Amniotic stem cell (primary cell): ENCODE results near the gene ITPRID2.

Experiments
- DNase-seq: peaks from one replicate; lab custom pipeline; 2025; lab: John Stamatoyannopoulos, UW

The ITPRID2 gene

DNA sequence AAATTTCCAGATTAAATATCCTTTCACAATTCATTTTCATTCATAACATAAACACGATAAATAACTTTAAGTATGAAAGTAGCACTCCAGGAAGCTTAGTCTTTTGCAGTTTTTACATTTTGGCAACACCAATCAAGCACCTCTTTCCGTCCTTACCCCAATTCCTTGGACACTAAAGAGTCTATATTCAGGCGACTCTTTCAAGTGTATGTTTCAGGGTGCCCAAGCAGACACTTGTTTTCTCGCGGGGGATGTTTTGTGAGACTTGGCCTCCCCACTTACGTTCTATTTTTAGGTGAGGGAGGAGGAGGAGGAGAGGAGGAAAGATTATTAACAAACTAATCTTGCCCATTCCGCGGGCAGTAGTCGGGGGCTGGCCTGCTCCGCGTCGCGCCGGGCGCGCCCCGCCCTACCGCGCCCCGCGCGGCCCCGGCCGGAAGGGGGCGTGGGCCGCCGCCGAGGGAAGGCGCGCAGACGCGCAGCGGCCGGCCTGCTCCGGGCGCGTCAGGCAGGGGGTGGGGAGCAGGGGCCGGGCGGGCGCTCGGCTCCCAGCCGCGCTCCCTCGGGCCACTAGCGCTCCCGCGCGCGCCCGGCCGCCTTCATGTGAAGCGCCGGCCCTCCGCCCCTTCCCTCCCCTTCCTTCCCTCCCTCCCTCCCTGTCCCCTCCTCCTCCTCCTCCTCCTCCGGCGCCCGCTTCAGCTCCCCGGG, at the start of gene ITPRID2:
ITPRID2 (plus strand) TSS at position 473 of the 708 bp plus-strand sequence. CDS start 337 bp downstream, outside the sequence.
- DNase-seq, result peak; percentile 83

DNA sequence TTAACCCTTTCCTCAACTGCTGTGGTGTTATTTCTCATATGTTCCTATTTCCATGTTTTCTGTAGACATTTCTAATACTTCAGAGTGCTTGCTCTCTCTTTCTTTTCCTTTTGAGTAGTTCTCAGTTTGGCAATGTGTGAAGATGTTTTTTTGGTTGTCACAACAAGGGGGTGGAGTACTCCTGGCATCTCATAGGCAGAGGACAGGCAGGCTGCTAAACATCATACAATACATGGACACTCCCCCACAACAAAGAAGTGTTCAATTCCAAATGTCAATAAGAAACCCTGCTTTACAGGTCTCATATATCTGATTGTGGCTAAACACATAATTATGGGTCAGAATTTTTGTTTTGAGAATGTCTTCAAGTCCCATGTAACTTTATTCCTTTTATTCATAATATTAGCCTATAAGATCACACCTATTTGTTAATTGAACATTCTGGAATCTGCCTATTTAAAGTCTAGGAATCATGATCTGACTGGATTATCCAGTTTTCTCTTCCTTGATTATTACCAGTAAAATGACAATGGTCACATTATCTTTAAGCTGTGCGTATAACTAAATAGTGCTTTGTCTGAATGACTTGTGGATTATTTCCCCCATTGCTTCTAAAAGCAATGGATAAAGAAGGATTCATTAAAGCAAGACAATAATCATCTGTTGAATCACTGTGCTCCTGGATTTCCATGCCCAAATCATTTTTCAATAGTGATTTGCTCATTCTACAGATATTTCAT, 46.8 kb upstream of the ITPRID2 start:
- DNase-seq, result no peak

DNA sequence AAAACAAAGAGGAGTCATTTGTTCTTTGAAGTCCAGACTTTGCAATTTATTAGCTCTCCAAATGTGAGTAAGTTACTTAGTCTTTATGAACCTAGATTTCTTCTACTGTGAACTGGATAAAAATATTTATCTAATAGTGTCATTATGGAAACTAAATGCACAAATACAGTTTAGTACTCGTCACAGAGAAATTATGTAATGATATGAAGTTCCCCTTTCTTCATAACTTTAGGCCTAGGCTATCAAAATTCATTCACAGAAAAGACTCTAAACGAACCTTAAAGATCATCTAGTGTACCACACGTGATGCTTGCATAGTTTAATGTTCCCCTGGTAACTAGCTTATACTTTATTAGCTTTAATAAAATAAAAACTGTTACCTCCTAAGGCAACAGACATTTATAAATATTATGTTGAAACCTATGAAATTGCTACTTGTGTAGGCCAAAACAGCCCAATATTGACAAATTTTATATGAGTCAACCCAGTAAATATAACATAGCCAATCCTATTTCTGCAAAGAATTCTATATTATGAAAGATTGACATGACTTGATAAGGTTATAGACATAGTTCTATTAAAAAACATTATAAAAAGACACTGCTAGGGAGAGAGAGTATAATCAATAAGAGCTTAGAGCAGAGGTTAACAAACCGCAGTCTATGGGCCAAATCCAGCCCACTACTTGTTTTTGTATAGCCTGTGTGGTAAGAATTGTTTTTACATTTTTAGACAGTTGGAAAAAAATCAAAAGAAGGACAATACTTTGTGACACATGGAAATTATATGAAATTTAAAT, 44.9 kb upstream of the ITPRID2 start:
- DNase-seq, result no peak

DNA sequence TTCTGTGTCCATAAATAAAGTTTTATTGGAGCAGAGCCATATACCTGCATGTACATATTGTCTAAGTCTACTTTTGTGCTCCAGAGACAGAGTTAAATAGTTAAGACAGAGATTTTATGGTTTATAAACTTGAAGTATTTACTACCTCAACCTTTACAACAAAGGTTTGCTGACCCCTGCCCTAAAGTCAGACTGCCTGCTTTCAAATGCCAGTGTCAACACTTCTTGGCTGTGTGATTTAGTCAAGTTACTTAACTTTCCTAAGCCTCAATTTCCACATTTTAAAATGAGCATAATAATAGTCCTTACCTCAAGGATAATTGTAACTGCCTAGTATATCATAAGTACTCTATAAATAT, 44.4 kb upstream of the ITPRID2 start:
- no peak for DNase-seq

DNA sequence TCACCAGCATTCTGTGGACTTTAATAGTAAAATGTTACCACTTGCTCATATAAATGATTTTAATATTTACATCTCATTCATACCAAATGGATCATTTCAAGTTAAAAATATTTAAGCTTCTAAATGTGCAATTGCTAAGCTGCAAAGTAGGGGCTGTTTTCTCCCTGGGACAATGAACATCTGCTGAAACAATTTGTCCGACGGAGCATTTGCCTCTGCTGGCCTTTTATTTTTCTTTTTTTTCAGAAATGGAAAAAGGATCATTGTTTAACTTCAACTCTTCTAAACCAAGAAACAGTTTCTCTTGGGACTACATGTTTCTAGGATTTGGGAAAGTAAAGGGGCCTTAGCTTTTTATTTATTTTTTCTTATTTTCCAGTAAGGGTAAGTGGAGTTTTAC, 43.8 kb upstream of the ITPRID2 start:
- no peak for DNase-seq

DNA sequence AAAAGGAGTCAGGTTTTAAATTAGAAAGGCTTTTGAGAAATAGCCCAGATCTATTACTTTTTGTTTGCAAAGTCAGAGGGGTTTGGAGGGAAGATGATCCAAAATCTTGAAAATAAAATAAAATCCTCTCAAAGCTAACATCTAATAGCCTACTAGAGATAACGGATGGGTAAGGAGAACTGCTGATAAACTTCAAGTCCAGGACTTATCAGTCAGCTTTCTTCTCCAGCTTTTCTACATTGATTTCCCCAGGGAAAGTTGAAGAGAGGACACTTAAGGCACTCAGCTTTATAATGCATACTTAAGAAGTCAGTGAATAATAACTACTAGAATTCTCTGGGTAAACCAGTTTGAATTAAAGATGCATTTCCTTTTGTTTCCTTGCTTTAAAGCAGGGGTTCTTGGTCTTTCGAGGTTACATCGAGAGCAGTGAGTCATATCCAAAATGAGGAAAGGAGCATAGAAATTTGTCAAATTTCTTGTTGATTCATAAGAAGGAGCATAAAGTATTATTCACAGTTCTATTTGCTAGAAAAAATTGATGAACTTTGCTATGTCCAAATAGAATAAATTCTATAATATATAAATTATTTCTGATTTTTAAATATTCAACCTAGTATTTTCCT, 43.2 kb upstream of the ITPRID2 start:
- DNase-seq, result no peak

DNA sequence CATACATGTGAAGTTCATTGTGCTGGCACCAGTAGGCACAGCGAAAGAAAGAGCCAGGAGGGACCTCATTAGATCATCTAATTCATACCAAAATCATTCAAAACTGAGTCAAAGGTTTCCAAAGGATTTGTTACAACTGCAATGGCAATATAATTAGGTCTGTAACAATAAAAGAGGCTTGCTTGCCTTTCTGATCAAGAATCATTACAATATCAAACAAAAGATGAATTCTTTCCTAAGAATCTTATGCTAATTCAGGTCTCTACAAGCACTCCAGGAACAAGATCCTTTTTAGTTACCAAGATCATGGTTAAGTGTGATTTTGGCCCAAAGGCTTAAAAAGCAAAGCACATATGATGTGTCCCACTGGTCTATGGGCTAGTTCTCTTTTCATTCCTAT, 41.9 kb upstream of the ITPRID2 start:
- no peak for DNase-seq

DNA sequence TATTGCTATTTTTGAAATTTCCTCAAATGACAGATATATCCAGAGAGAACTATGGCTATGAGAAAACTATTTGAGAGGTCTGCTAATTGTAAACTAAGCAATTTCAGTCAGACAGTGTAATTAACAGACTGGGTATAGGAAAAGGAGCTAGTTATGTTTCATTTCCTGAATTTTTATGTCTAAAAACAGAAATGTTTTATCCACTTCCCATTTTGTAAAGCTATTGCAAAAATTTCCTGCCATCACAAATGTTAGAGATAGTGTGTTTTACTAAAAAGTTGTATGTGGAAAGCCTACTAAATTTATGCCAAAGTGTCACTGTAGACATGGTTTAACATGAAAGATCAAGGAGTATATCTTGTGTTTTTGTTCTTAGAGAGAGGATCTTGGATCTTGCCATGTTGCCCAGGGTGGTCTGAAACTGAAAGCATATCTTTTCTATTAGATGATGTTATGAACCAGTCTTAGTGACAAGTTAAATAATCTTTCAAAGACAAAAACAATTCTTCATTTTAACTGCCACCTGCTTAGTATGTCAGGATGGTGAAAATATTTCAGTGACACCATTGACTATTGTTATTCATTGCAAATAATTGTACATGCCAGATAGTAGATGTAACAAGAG, 40.5 kb upstream of the ITPRID2 start:
- no peak for DNase-seq

DNA sequence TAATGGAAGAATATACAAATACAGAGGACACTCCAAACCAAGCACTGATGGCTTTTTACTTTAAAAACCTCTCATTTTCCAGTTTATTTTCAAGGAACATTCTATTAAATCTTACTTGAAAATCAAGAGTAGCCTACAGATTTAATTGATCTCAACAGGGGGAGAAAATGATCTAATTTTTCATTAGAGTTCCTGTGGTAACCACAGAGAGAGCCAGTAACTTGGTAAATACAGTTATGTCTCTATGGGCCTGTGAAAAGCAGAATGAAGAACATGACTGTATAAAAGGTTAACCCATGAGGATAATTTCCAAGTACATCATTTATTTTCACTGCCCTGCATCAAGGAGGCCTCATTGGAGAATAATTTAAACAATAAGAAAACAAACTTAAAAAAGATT, 39.8 kb upstream of the ITPRID2 start:
- no peak for DNase-seq

DNA sequence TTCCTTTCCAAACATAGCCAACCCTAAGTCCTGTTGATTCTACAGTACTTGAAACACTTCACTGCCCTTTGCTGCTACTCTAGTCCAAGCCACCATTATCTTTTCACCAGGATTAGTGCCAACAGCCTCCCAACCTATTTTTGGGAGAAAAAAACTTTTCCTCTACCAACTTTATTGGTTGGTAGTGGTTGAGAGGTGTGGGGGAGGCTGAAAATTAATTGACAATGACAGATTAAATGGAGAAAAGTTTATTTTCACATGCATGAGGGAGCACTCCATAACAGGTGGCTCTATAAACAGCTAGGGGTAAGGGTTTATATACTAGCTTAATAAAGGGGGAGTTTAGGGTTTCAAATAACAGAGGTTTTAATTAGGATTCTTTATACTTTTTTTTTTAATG, 37.8 kb upstream of the ITPRID2 start:
- DNase-seq, result no peak

DNA sequence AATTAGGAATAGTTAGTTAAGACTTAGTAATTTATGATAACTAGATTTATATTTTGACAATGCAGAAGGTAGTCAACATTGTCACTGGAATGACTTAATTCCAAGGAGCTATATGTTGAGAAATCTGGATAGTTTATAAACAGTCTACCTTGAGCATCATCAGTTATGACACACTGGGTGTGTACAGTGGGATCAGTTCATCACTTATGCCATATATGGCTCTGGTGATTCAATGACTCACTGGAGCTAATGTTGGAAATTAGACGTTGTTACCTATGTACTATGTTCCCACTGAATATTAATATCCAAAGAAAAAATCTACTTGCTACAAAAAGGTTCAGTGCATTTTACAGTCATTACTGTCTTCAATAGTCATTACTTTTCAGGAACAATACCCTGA, 34.0 kb upstream of the ITPRID2 start:
- DNase-seq, result no peak

DNA sequence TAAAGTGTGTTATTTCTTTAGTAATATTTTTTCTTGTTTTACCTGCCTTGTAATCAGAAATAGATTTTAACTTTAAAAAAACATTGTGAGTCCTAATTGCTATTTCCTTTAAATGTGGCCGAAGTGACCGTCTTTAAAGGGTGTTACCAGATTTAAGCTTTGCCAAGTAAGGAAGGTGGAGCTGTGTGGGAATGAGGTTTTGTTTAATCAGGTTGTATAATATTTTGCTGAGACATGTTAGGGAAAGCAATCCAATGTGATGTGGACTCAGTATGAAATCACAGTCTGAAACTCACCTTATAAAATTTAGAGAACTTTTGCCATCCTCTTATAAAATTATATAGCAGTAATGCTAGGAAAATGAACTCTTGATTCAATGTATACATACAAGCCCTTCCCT, 32.9 kb upstream of the ITPRID2 start:
- no peak for DNase-seq

DNA sequence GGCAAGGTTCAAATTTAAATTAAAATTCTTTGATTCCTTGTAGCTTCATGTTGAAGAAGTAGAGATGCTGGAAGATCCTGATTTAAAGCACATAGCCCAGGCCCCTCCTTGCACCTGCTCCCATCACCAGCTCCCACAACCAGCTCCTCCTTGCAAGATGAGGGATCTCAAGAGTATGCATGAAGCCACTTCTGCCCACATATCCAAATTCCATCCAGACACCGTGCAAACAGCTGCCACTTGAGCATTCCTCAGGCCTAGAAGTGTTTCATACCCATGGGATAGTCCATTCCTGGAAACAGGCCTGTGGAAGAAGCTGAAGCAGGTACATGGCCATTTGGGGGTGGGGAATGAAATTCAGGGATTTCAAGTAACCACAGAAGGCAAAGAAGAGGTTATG, 32.4 kb upstream of the ITPRID2 start:
- no peak for DNase-seq

DNA sequence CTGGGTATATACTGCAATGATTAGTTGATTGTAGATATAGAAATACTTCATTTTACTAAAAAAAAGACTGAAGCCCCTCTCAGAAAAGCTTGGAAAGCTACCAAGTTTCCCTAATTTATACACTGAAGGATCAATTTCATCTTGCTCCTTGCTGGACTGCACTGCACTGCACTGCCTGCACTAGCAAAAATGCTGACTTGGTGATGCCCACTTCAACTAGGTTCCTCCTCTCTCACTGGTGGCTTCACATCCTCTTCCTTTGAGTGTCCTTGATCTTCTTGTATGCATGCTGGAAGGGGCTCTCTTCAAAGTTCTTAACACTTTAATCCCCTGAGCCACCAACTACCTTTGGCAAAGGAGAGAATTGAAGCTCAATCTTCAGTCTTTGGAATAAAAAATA, 31.7 kb upstream of the ITPRID2 start:
- no peak for DNase-seq

DNA sequence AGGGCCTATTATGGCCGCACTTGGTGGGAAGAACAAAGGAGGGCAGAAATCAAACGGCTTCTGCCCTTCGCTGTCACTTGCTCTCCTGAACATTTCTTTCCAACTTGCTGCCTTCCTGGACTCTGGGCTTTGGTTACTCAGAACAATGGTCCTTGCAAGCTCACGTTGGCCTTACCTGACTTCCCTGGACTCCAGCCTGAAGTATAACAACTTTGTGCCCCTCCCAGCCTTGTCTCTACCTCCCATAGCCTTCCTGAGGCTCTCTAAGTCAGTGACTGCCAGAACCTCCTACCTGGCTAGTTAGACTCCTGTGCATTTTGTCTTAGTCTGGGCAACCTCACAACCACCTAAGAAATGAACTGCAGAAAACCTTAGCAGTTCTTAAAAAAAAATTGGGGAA, 30.2 kb upstream of the ITPRID2 start:
- DNase-seq, result no peak

DNA sequence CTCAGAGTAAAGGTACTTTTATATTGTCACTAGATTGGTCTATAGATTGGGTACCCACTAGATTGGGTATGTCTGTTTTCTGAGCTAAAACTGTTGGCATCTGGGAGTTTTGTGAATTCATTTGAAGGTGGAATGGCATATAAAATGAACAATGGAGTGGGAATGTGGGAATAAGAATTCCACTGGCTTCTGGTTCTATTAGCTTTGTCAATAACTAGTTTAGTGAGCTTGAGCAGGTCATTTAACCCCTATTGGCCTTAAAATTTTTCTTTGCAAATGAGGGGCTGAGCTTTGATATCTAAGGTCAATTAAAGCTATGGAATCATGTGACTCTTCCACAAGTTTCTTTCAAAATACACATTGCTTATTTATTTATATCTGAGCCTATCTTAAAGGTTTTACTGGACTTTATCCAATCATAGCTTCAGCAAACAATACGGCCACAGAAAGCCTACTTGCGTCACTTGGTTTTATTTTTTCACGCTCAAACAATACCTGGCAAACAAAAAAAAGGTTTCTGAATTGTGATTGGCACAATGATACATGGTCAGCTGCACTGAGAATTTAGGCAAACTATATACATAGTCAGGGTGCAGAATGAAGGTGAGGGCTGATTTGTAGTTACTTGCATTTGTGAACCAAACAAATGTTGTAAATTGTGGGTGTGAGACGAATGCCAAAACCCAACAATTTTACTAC, 28.8 kb upstream of the ITPRID2 start:
- DNase-seq, result no peak

DNA sequence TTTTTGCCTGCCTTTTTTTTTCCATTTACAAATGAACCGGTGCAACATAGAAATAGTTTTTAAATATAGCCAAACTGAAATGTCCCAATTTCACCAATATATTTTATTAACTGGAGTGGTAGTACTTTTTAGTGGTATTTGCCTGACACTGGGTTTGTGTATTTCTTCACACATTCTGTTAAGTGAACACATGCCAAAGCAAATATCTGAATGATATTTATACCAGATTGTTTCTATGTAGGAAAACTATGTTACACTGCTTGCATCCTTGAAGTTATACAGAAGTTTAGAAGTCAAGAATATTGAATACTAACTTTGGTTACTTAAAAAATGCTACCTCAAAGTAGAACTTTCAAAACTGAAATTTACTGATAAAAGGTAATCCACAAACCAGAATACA, 19.4 kb upstream of the ITPRID2 start:
- DNase-seq, result no peak

DNA sequence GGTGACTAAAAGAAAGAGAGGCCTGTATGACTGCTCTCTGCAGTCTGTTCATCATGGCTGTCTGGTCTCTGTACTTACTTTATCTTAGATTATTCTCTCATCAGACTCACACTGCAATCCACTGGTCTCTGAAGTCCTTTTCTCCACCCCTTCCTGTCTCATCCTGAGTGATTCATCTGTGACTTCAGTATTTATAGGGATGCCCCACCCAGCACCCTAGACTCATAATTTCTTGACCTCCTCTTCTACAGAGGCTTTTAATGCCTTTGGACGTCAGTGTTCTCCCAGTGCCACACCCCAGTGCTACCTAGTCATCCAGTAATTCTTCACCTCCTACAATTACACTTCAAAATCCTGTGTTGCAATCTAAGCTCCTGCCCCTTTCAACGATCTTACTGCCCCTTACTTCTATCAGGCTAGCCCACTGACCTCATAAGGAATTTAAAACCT, 14.9 kb upstream of the ITPRID2 start:
- DNase-seq, result no peak

DNA sequence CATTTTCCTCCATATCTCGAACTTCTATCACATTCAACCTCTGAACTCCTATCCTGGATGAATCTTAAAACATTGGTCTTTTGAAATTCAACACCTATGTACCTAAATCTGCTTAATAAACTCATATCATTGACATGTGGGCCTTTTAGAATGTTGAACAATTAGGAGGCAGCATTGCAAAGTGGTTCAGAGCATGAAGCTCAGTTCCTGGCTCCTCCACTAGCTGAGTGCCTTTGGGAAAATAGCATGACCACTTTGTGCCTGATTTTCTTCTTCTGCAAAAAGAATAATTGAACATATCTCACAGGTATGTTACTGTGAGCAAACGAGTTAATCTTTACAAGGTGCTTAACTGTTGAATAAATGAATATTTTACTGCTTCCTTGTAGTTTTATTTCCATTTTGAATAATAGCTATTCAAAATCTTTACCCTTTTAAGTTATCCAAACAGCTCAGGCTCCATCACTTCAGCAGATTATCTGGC, 14.3 kb upstream of the ITPRID2 start:
- no peak for DNase-seq

DNA sequence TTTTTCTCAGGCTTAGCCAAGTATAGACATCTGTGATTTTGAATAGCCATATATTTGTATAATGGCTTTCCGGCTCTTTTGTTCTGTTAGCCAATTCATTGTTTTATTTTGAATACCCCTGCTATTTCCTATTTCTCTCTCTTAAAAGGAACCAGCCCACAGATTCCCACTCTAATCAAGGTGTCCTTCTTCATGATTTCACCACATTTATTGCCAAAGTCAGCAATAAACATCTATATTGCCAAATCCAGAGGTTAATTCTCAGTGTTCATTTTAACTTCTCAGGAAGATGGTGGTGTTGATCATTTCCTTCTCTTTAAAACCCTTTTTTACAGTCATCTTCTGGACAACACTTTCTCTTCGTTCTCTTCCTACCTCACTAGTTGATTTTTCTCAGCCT, 13.1 kb upstream of the ITPRID2 start:
- DNase-seq, result no peak

DNA sequence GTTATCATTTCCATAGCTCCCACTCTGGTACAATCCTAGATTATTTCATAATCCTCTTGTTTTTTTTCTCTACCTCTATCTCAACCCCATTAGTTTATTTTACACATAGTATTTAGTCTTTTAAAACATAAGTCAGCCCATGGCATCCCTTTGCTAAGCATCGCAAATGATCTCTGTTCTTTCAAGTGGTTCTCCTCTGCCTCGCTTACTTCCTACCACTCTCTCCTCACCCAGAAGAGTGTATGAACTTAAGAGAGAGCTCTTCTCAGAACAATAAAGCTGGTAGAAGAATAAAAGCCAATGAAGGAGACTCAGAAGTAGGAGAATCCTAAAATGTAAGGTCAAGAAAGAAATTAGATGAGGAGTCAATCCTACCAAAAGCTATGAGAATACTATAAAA, 12.2 kb upstream of the ITPRID2 start:
- DNase-seq, result no peak
